Duodenal mucosa (tissue), 2 donors: ENCODE results near the gene OR2L8.

ENCODE experiments used
- H3K27ac ChIP-seq: one replicate; pipeline ENCODE4 v1.7.0; 2013; ENCODE audit warnings: low read depth, low read length
- H3K27me3 ChIP-seq, 2 donors: one replicate each; pipeline ENCODE4 v1.7.0; 2013; ENCODE audit warnings: low read length in 2 of 2, control low read depth in 1 of 2; ENCODE audit not compliant: insufficient read depth in 2 of 2, control insufficient read depth in 1 of 2
- H3K36me3 ChIP-seq, 2 donors: one replicate each; pipeline ENCODE4 v1.7.0; 2013; ENCODE audit warnings: low read length in 2 of 2, control low read depth in 1 of 2; ENCODE audit not compliant: insufficient read depth in 2 of 2, control insufficient read depth in 1 of 2
- H3K4me1 ChIP-seq, 2 donors: one replicate each; pipeline ENCODE4 v1.7.0; 2013; ENCODE audit warnings: low read length in 2 of 2, control low read depth in 1 of 2; ENCODE audit not compliant: insufficient read depth in 2 of 2, control insufficient read depth in 1 of 2
- H3K4me3 ChIP-seq, 2 donors: one replicate each; pipeline ENCODE4 v1.7.0; 2013; ENCODE audit warnings: low read length in 2 of 2, low read depth in 1 of 2
- H3K9ac ChIP-seq, 2 donors: one replicate each; pipeline ENCODE4 v1.7.0; 2013; ENCODE audit warnings: low read length in 2 of 2, low read depth in 1 of 2
- H3K9me3 ChIP-seq, 2 donors: one replicate each; pipeline ENCODE4 v1.7.0; 2013; ENCODE audit warnings: low read length in 2 of 2, control low read depth in 1 of 2; ENCODE audit not compliant: control insufficient read depth in 1 of 2

The OR2L8 gene, protein sequence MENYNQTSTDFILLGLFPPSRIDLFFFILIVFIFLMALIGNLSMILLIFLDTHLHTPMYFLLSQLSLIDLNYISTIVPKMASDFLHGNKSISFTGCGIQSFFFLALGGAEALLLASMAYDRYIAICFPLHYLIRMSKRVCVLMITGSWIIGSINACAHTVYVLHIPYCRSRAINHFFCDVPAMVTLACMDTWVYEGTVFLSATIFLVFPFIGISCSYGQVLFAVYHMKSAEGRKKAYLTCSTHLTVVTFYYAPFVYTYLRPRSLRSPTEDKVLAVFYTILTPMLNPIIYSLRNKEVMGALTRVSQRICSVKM

DNA sequence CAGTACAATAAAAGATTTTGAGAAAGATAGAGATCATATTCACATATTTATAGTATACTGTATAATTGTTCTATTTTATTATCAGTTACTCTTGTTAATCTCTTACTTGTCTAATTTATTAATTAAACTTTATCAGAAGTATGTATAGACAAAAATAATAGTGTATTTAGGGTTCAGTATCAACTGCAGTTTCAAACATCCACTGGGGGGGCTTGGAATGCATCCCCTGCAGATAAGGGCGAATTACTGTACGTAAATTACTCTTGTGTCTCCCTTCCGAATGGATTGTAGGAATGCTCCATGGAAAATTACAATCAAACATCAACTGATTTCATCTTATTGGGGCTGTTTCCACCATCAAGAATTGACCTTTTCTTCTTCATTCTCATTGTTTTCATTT, at the start of gene OR2L8:
TSS of gene OR2L8 (plus strand) at position 301 of the 400 bp plus-strand sequence. CDS start at position 301, 0 bp downstream.
- no peak within 1 kb of the TSS for H3K9ac ChIP-seq

DNA sequence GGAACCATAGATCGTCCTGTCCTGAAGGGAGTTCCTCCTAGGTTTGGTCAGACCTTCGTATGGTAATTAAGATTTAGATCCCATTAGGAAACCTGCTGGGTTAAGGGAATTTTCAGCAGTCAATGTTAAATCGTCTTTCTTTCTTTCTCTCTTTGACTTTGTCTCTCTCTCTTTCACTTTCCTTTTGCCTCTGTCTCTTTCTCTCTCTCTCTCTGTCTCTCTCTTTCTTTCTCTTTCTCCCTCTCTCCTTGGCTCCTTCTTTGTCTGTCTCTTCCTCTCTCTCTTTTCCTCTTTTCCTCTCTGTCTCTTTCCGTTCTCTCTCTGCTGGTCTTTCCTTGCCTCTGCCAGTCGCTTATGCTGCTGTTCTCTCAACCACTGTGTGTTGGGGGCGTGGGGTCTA, 44.5 kb upstream of the OR2L8 start:
- no peak overlapping the region for H3K4me3 ChIP-seq
- H3K27me3 ChIP-seq, result no peaks in the 10 kb centered on the region
- no peak overlapping the region for H3K9ac ChIP-seq
- no peaks in the 10 kb centered on the region for H3K4me1 ChIP-seq
- H3K9me3 ChIP-seq, result peaks cover under 1 to 3% of the 10 kb centered on the region in 2 donors
- no peak overlapping the region for H3K27ac ChIP-seq
- H3K36me3 ChIP-seq, result no peaks in the 10 kb centered on the region

More for the DNA sequence above, at the start of gene OR2L8:
- no peaks in the 10 kb centered on the region for H3K36me3 ChIP-seq
- H3K9me3 ChIP-seq, result peaks cover 0 to 3% of the 10 kb centered on the region in 2 donors
- no peaks in the 10 kb centered on the region for H3K27me3 ChIP-seq
- no peaks in the 10 kb centered on the region for H3K4me1 ChIP-seq
- no peak within 1 kb of the TSS for H3K27ac ChIP-seq
- no peak within 1 kb of the TSS for H3K4me3 ChIP-seq

DNA sequence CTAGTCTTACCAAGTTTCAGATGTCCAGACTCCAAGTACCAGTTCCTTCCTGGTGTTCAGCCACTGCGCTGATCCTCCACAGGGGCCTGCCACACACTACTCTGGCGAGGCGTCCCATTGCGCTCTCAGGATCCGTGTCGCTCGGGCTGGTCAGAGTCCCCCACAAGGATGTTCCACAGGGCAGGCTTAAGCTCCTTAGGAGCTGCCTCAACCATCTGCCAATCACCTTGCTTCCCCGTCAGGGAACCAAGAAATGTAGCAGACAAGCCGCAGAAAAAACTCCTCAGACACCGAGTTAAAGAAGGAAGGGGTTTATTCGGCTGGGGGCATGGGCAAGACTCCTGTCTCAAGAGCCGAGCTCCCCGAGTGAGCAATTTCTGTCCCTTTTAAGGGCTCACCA, 43.5 kb upstream of the OR2L8 start:
- Histone ChIP-seq H3K27me3 (no peaks in the 10 kb centered on the region), H3K36me3 (no peaks in the 10 kb centered on the region), H3K27ac (no peak overlapping the region), H3K9ac (no peak overlapping the region), H3K4me3 (no peak overlapping the region), H3K4me1 (no peaks in the 10 kb centered on the region), H3K9me3 (peaks cover 0 to 3% of the 10 kb centered on the region in 2 donors)

DNA sequence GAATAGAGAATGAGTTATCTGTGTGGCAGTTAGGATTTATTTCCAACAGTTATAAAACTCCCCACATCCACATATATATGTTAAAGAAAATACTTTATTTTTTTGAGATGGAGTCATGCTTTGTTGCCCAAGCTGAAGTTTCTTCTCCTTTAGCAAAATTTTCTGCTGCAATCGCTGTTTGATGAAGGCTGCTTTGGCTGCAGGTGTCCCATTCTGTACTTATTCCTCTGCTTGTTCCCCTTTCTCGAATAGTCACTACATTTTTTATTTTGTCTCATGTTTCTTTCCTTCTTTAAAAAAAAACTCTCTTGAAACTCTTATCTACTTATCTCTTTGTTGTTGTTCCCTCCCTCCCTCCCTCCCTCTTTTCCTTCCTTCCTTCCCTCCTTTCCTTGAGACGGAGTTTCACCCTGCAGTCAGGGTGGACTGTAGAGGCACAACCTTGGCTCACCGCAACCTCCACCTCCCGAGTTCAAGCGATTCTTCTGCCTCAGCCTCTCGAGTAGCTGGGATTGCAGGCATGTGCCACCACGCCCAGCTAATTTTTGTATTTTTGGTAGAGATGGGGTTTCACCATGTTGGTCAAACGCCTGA, 42.7 kb upstream of the OR2L8 start:
- peak overlapping the region in 1 of 2 donors; percentile 50 for H3K4me3 ChIP-seq
- H3K4me1 ChIP-seq, result no peaks in the 10 kb centered on the region
- H3K27me3 ChIP-seq, result no peaks in the 10 kb centered on the region
- no peak overlapping the region for H3K27ac ChIP-seq
- peaks cover 0 to 3% of the 10 kb centered on the region in 2 donors for H3K9me3 ChIP-seq
- no peak overlapping the region for H3K9ac ChIP-seq
- H3K36me3 ChIP-seq, result no peaks in the 10 kb centered on the region

DNA sequence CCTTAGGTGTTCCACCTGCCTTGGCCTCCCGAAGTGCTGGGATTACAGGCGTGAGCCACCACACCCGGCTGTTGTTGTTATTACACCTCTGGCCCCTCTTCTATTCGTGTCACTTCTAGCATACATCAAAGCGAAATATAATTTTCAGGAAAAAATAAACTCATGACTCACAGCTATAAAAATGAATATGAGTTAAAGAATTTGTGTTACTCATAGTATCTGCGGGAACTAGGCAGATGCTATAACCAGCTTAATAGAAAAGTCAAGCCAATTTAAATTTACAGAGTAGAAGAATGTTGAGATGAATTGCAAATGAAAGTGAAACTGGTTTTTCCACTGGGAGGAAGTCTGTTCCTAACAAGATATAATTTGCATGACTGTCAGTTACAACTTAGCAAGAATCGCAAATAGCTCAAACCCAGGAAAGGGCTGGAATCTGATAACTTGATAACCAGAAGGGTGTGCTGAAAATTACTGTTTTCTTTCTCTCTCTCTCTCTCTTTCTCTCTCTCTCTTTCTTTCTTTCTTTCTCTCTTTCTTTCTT, 42.1 kb upstream of the OR2L8 start:
- Histone ChIP-seq H3K9ac (no peak overlapping the region), H3K4me3 (peak overlapping the region in 1 of 2 donors; percentile 50)

DNA sequence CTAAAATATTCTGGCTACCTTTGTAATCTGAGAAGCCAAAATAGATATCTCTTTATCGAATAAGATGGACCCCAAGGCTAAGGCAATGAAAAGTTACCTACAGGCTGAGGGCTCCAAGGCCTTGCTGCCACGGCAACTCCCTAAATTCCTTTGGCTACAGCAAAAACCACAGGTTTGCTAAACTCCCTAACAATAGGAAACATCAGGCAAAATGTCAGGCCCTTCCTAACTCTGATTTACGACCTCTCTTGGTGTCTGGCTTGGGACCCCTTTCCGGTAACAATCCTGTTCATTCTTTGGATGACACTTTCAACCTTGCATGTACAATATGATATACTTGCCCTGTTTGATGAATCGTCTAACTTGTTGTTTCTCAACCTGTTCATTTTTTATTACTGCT, 39.9 kb upstream of the OR2L8 start:
- Histone ChIP-seq H3K4me1 (no peaks in the 10 kb centered on the region), H3K9me3 (peaks cover 0 to 10% of the 10 kb centered on the region in 2 donors), H3K27me3 (no peaks in the 10 kb centered on the region), H3K36me3 (no peaks in the 10 kb centered on the region), H3K4me3 (no peak overlapping the region), H3K9ac (no peak overlapping the region), H3K27ac (no peak overlapping the region)

More for the DNA sequence above, 42.1 kb upstream of the OR2L8 start:
- H3K9me3 ChIP-seq, result peaks cover 0 to 3% of the 10 kb centered on the region in 2 donors
- no peaks in the 10 kb centered on the region for H3K36me3 ChIP-seq
- H3K4me1 ChIP-seq, result no peaks in the 10 kb centered on the region
- no peak overlapping the region for H3K27ac ChIP-seq
- H3K27me3 ChIP-seq, result no peaks in the 10 kb centered on the region

DNA sequence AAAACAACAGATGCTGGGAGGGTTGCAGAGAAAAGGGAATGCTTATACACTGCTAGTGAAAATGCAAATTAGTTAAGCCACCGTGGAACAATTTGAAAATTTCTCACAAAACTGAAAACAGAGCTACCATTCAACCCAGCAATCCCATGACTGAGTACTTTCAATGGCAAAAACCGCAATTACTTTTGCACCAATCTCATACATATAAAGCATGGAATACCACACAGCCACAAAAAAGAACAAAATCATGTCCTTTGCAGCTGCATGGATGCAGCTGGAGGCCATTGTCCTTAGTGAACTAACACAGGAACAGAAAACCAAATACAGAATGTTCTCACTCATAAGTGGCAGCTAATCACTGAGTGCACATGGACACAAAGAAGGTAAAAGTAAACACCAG, 34.9 kb upstream of the OR2L8 start:
- H3K27me3 ChIP-seq, result no peaks in the 10 kb centered on the region
- H3K27ac ChIP-seq, result no peak overlapping the region
- H3K4me3 ChIP-seq, result no peak overlapping the region
- no peak overlapping the region for H3K9ac ChIP-seq
- peaks cover 3 to 9% of the 10 kb centered on the region in 2 donors for H3K9me3 ChIP-seq
- no peaks in the 10 kb centered on the region for H3K36me3 ChIP-seq
- no peaks in the 10 kb centered on the region for H3K4me1 ChIP-seq

DNA sequence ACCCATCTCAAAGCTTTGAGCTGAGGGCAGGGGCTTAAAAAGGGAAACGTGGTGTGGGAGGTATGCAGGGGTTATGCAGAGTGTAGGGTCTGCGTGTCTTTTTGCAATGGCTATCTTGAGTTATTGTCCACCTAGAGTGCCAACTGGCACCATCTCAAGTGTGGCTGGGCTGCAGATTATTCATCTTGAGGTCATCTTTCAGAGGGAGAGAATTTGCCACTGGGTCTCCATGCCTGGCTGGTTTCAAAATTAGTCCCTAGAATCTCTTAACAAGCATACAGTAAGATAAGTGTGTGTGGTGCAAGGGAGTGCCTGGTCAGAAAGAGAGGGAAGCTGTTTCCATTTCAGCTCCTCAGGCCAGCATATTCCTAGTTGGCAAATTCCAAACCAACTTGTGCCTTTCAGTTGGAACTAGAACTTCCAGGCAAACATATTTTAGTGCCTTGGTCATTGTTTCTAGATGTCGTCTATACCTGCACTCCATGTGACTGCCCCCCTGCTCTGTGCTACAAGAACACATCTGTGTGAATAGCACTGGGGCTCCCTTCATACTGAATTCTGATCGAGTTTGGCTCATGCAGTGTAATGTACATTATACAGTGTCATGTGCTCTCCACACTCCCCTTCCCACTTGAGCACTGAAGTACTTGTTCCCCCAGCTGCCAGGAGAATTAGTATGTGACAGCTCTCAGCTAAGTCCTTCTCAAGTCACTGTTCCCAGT, 33.6 kb upstream of the OR2L8 start:
- H3K9ac ChIP-seq, result no peak overlapping the region
- H3K9me3 ChIP-seq, result peaks cover 3 to 7% of the 10 kb centered on the region in 2 donors
- H3K27me3 ChIP-seq, result no peaks in the 10 kb centered on the region
- no peaks in the 10 kb centered on the region for H3K36me3 ChIP-seq
- H3K27ac ChIP-seq, result no peak overlapping the region
- no peak overlapping the region for H3K4me3 ChIP-seq
- no peaks in the 10 kb centered on the region for H3K4me1 ChIP-seq

DNA sequence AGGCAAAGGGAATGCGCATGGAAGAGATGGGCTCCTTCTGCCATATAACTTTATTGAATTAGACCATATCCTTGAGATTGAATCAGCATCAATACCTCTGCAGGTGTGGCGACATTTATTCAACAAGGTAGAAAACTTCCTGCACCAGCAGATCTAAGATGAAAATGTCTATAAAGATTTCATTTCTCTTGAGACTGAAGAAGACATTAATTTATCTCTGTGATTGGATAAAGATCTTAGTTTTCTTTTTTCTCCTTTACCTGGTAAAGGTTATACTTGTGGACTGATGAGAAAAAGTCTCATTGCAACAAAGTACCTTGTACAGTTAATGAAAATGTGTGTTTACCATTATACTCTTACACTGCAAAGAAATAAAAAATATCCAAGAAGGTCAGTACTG, 28.7 kb upstream of the OR2L8 start, which contains the start of gene OR2T8:
TSS of gene OR2T8 (plus strand) at position 301 of the 400 bp plus-strand sequence. CDS start 766 bp downstream, outside the sequence.
- Histone ChIP-seq H3K4me3 (no peak within 1 kb of the TSS), H3K27me3 (no peaks in the 10 kb centered on the region), H3K9ac (no peak within 1 kb of the TSS), H3K36me3 (no peaks in the 10 kb centered on the region), H3K4me1 (no peaks in the 10 kb centered on the region), H3K9me3 (peaks cover 0 to 3% of the 10 kb centered on the region in 2 donors), H3K27ac (no peak within 1 kb of the TSS)

DNA sequence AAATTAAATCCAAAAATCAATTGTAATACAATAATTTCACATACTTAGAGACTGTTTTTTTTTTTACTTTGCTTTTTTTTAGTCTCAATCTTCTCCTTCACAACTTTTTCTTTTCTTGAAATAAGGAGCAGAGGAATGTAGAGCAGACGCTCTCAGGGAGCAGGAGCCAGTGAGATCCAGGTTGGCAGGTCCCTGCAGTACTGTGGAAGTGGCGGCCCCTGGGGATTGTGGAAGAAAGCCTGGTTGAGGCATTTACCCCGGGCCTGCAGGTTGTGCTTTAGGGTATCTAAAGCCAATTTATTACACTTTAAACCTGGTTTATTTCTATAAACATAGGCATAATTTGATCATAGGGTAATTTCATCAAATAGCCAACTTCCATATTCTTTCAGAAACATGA, 24.7 kb upstream of the OR2L8 start:
- Histone ChIP-seq H3K4me1 (no peaks in the 10 kb centered on the region), H3K4me3 (no peak overlapping the region), H3K27ac (no peak overlapping the region), H3K9me3 (peaks cover 0 to 3% of the 10 kb centered on the region in 2 donors), H3K9ac (no peak overlapping the region), H3K36me3 (no peaks in the 10 kb centered on the region), H3K27me3 (no peaks in the 10 kb centered on the region)
